GM23248 (cell line): Measurements from ENCODE around the gene MKRN2OS. TPM values are rescaled to one million over a fixed set of nuclear protein-coding genes. Genes with fewer than 3 reads are reported as not detected.

ENCODE experiments used
- DNase-seq: peaks from one replicate; pipeline ENCODE4 v3.0.0-alpha.2; 2015
- H2AFZ ChIP-seq: fragments of 200-600 bp; sonication (generic); 2 replicates; pipeline ENCODE4 v1.6.1; 2016; ENCODE audit warnings: antibody characterized with exemption
- H3F3A ChIP-seq: fragments of 200-600 bp; sonication (generic); 2 replicates; pipeline ENCODE4 v1.6.1; 2016; ENCODE audit warnings: mild to moderate bottlenecking, antibody characterized with exemption, mixed run types; ENCODE audit not compliant: insufficient read depth
- H3K27ac ChIP-seq: fragments of 200-600 bp; sonication (generic); 2 replicates; pipeline ENCODE4 v1.5.1; 2016; ENCODE audit warnings: mild to moderate bottlenecking
- H3K27me3 ChIP-seq: fragments of 200-600 bp; sonication (generic); replicated peaks from 2 replicates; pipeline ENCODE4 v1.6.1; 2016; ENCODE audit warnings: mild to moderate bottlenecking; ENCODE audit not compliant: insufficient read depth
- H3K36me3 ChIP-seq: fragments of 200-600 bp; sonication (generic); 2 replicates; pipeline ENCODE4 v1.6.1; 2016; ENCODE audit warnings: low read depth, mild to moderate bottlenecking
- H3K4me1 ChIP-seq: fragments of 200-600 bp; sonication (generic); 2 replicates; pipeline ENCODE4 v1.6.1; 2016; ENCODE audit warnings: mild to moderate bottlenecking; ENCODE audit not compliant: insufficient read depth
- H3K4me2 ChIP-seq: fragments of 200-600 bp; sonication (generic); one replicate; pipeline ENCODE4 v1.6.1; 2016; ENCODE audit warnings: mild to moderate bottlenecking; ENCODE audit not compliant: unreplicated experiment
- H3K4me3 ChIP-seq: fragments of 200-600 bp; sonication (generic); 2 replicates; pipeline ENCODE4 v1.5.1; 2016; ENCODE audit warnings: mild to moderate bottlenecking
- H3K79me2 ChIP-seq: fragments of 200-600 bp; sonication (generic); 2 replicates; pipeline ENCODE4 v1.6.1; 2016; ENCODE audit warnings: mild to moderate bottlenecking; ENCODE audit not compliant: insufficient read depth
- H3K9ac ChIP-seq: fragments of 200-600 bp; sonication (generic); 2 replicates; pipeline ENCODE4 v1.6.1; 2016; ENCODE audit warnings: mild to moderate bottlenecking
- H3K9me2 ChIP-seq: fragments of 200-600 bp; sonication (generic); 2 replicates; pipeline ENCODE4 v1.6.1; 2016; ENCODE audit warnings: mixed run types, mild to moderate bottlenecking, moderate library complexity; ENCODE audit not compliant: insufficient read depth
- H3K9me3 ChIP-seq: fragments of 200-600 bp; sonication (generic); one replicate; pipeline ENCODE4 v1.6.1; 2017; ENCODE audit warnings: low read depth
- H4K20me1 ChIP-seq: fragments of 200-600 bp; sonication (generic); 2 replicates; pipeline ENCODE4 v1.6.0; 2016; ENCODE audit not compliant: insufficient read depth
- EZH2 ChIP-seq: fragments of 200-600 bp; sonication (generic); IDR thresholded peaks from 2 replicates; pipeline ENCODE4 v1.6.1; 2018; ENCODE audit warnings: antibody characterized with exemption, mild to moderate bottlenecking; ENCODE audit not compliant: insufficient read depth, poor library complexity, severe bottlenecking
- EZH2phosphoT487 ChIP-seq: fragments of 200-600 bp; sonication (generic); IDR thresholded peaks from 2 replicates; pipeline ENCODE4 v1.6.1; 2018; ENCODE audit warnings: antibody characterized with exemption, moderate library complexity, mild to moderate bottlenecking, low read depth; ENCODE audit not compliant: insufficient read depth
- WGBS, 2 experiments: methylation state at CpG; one replicate each; pipeline ENCODE4 v1.1.6; 2015 to 2017; ENCODE audit warnings: low lambda C conversion rate in 2 of 2, low coverage in 1 of 2; ENCODE audit errors: missing lambda C conversion rate in 2 of 2; 5-methylcytosine and 5-hydroxymethylcytosine counted together
- in situ Hi-C: fragments of 300-500 bp; cut with MboI; formaldehyde crosslinking; loops from 2 replicates; pipeline ENCODE4 v1.15.0; 2020
- polyA plus RNA-seq: library from polyadenylated mRNA; unstranded; fragments of >200 nt; fragmentation: Nextera tagmentation; extraction: Ambion mirVana; gene quantifications from 2 replicates; pipeline ENCODE4 v1.2.1, GENCODE V29; 2016
- total RNA-seq: library from RNA; depleted of rRNA; stranded (reverse); fragments of >200 nt; shearing (Covaris generic); gene quantifications from 2 replicates; pipeline ENCODE4 v1.2.3, GENCODE V29; 2014

The MKRN2OS gene
- total and polyA plus RNA-seq, 2 experiments from 2014 or later, result not detected

- H3F3A ChIP-seq, result peaks cover 20% of the 10 kb centered on the region
- H3K4me1 ChIP-seq, result peaks cover 23% of the 10 kb centered on the region
- H3K9me2 ChIP-seq, result no peaks in the 10 kb centered on the region
- H3K9ac ChIP-seq, result no peak overlapping the region
- H3K9me3 ChIP-seq, result no peaks in the 10 kb centered on the region
- 74 to 79% methylated on average over 2 of the region's 2 CpGs for WGBS, 2 experiments
- H3K4me2 ChIP-seq, result no peak overlapping the region
- peaks cover 21% of the 10 kb centered on the region; the same call in 1 of the 2 replicates for H4K20me1 ChIP-seq
- H3K4me3 ChIP-seq, result no peak overlapping the region
- no peaks in the 10 kb centered on the region for H3K36me3 ChIP-seq
- DNase-seq, result no peak
- TF ChIP-seq EZH2phosphoT487 (no peak), EZH2 (no peak)
- H3K27ac ChIP-seq, result no peak overlapping the region
- peaks cover 91% of the 10 kb centered on the region for H3K79me2 ChIP-seq
- no peak overlapping the region for H2AFZ ChIP-seq
- H3K27me3 ChIP-seq, result no peaks in the 10 kb centered on the region
- in situ Hi-C loops, result no loop called here
These were observed 16.1 kb upstream of the MKRN2OS start for GRCh38 chr3:12561397-12561796.

GRCh38 chr3:12560505-12561190 is 15.3 kb upstream of the MKRN2OS start:
- Histone ChIP-seq H2AFZ (no peak overlapping the region), H3K9me3 (no peaks in the 10 kb centered on the region), H3K4me1 (peaks cover 27% of the 10 kb centered on the region), H3K9me2 (no peaks in the 10 kb centered on the region), H3K36me3 (no peaks in the 10 kb centered on the region), H3K4me3 (no peak overlapping the region), H3K79me2 (peaks cover 84% of the 10 kb centered on the region), H3K9ac (no peak overlapping the region), H3K27me3 (no peaks in the 10 kb centered on the region), H3K4me2 (no peak overlapping the region), H3F3A (peaks cover 23% of the 10 kb centered on the region), H4K20me1 (peaks cover 21% of the 10 kb centered on the region; the same call in 1 of the 2 replicates), H3K27ac (no peak overlapping the region)
- TF ChIP-seq EZH2phosphoT487 (no peak), EZH2 (no peak)
- 95 to 99% methylated on average over 5 of the region's 5 CpGs for WGBS, 2 experiments
- no peak for DNase-seq
- in situ Hi-C loops, result no loop called here

- in situ Hi-C loops, result no loop called here
These were observed 14.2 kb upstream of the MKRN2OS start for GRCh38 chr3:12559520-12559919.

GRCh38 chr3:12558706-12559105 is 13.4 kb upstream of the MKRN2OS start:
- in situ Hi-C loops, result no loop called here
- WGBS, 2 experiments, result 83 to 86% methylated on average over 4 of the region's 4 CpGs
- no peaks in the 10 kb centered on the region for H3K9me2 ChIP-seq

More at GRCh38 chr3:12559520-12559919, 14.2 kb upstream of the MKRN2OS start:
- Histone ChIP-seq H3F3A (peaks cover 23% of the 10 kb centered on the region), H3K9ac (0 out of 2 replicates have a peak overlapping the region, but pooled peaks have one; percentile 1), H3K4me2 (peak overlapping the region; percentile 98), H3K36me3 (no peaks in the 10 kb centered on the region), H3K9me2 (no peaks in the 10 kb centered on the region), H3K27me3 (no peaks in the 10 kb centered on the region), H3K4me3 (peak overlapping the region; percentile 86; the same call in 1 of the 2 replicates), H4K20me1 (peaks cover 17% of the 10 kb centered on the region; the same call in 1 of the 2 replicates), H2AFZ (no peak overlapping the region), H3K79me2 (peaks cover 72% of the 10 kb centered on the region), H3K9me3 (no peaks in the 10 kb centered on the region), H3K27ac (no peak overlapping the region), H3K4me1 (peaks cover 27% of the 10 kb centered on the region)
- TF ChIP-seq EZH2phosphoT487 (no peak), EZH2 (no peak)
- WGBS, 2 experiments, result 58 to 60% methylated on average over 3 of the region's 3 CpGs
- no peak for DNase-seq

More at GRCh38 chr3:12558706-12559105, 13.4 kb upstream of the MKRN2OS start:
- no peak for TF ChIP-seq EZH2
- TF ChIP-seq EZH2phosphoT487, result no peak
- Histone ChIP-seq H3K4me1 (peaks cover 27% of the 10 kb centered on the region), H3K4me3 (peak overlapping the region; percentile 86), H3K27me3 (no peaks in the 10 kb centered on the region), H4K20me1 (peaks cover 17% of the 10 kb centered on the region; the same call in 1 of the 2 replicates), H3K9me3 (no peaks in the 10 kb centered on the region), H3K79me2 (peaks cover 64% of the 10 kb centered on the region), H3K27ac (peak overlapping the region; percentile 95; the same call in 1 of the 2 replicates), H3K36me3 (no peaks in the 10 kb centered on the region), H3K9ac (peak overlapping the region; percentile 93), H3K4me2 (peak overlapping the region; percentile 98), H2AFZ (no peak overlapping the region), H3F3A (peaks cover 23% of the 10 kb centered on the region)
- DNase-seq, result no peak
